Stromal cell of bone marrow (primary cell): Measurements from ENCODE around the gene NUP98.

Source experiments
- DNase-seq: peaks from one replicate; pipeline ENCODE4 v3.0.0-alpha.2; 2012; ENCODE audit warnings: low read depth

The NUP98 gene

GRCh38 chr11:3735827-3736226, 61.5 kb downstream of the NUP98 start:
- DNase-seq, result no peak

- DNase-seq, result no peak
Observed at GRCh38 chr11:3732671-3733436, 64.5 kb downstream of the NUP98 start.

GRCh38 chr11:3723014-3723708, 74.2 kb downstream of the NUP98 start:
- peak; percentile 85 for DNase-seq

GRCh38 chr11:3722100-3722499, 75.3 kb downstream of the NUP98 start:
- DNase-seq, result no peak

GRCh38 chr11:3720997-3721396, 76.4 kb downstream of the NUP98 start:
- no peak for DNase-seq

GRCh38 chr11:3712274-3712673, 85.1 kb downstream of the NUP98 start:
- no peak for DNase-seq

- no peak for DNase-seq
Observed at GRCh38 chr11:3710485-3711259, 86.7 kb downstream of the NUP98 start.

GRCh38 chr11:3709977-3710376, 87.4 kb downstream of the NUP98 start:
- DNase-seq, result no peak

- no peak for DNase-seq
Observed at GRCh38 chr11:3707176-3707575, 90.2 kb downstream of the NUP98 start.

- no peak for DNase-seq
Observed at GRCh38 chr11:3703383-3703782, 94.0 kb downstream of the NUP98 start.

GRCh38 chr11:3700910-3701309, 96.4 kb downstream of the NUP98 start:
- DNase-seq, result no peak

- DNase-seq, result no peak
Observed at GRCh38 chr11:3700410-3700809, 96.9 kb downstream of the NUP98 start.

- no peak for DNase-seq
Observed at GRCh38 chr11:3686751-3687150, 110.6 kb downstream of the NUP98 start.

- no peak for DNase-seq
Observed at GRCh38 chr11:3685923-3686322, 111.4 kb downstream of the NUP98 start.

GRCh38 chr11:3684819-3685172, 112.6 kb downstream of the NUP98 start:
- no peak for DNase-seq

- no peak for DNase-seq
Observed at GRCh38 chr11:3684129-3684818, 113.1 kb downstream of the NUP98 start.

GRCh38 chr11:3683039-3683438, 114.3 kb downstream of the NUP98 start:
- DNase-seq, result no peak

- DNase-seq, result no peak
Observed at GRCh38 chr11:3679077-3679476, 118.3 kb downstream of the NUP98 start.

- DNase-seq, result no peak
Observed at GRCh38 chr11:3675971-3676370, 121.4 kb downstream of the NUP98 start.

GRCh38 chr11:3674189-3674588, 123.2 kb downstream of the NUP98 start:
- DNase-seq, result no peak

GRCh38 chr11:3671334-3672254, 125.8 kb downstream of the NUP98 start, which contains the start of gene CHRNA10:
Gene CHRNA10, minus strand, starts transcription at chr11:3671384. Its CDS starts 72 bp downstream, at chr11:3671312.
- DNase-seq, result no peak
